Measurements from ENCODE around the gene WWC2.

GRCh38 chr4:183139058-183139750 lies 40.1 kb downstream of the WWC2 start:
- no peak for TF ChIP-seq CTCF (IDR thresholded peaks at IDR 0.05; ENCODE audit: low read depth, low read length, poor library complexity, severe bottlenecking)
- TF ChIP-seq EZH2phosphoT487 (IDR thresholded peaks at IDR 0.05; ENCODE audit: borderline replicate concordance, low read length) = no peak

Measured in DOHH2 (cell line).